Adipocyte (in vitro differentiated cells): Measurements from ENCODE around the gene OAS3.
"Not testable (repeated sequence)": the region's sequence is repeated elsewhere in the genome, so short reads cannot be mapped to it uniquely, and the experiment has no call there.

Source experiments
- DNase-seq: peaks from one replicate; pipeline ENCODE4 v3.0.0-alpha.2; 2015; ENCODE audit warnings: low read depth
- H3K27me3 ChIP-seq: replicated peaks from 2 replicates; pipeline ENCODE4 v1.7.0; 2013; ENCODE audit warnings: mild to moderate bottlenecking, low read length, moderate library complexity; ENCODE audit not compliant: control insufficient read depth, insufficient read depth
- H3K36me3 ChIP-seq: 2 replicates; pipeline ENCODE4 v1.7.0; 2013; ENCODE audit warnings: low read length, mild to moderate bottlenecking, moderate library complexity; ENCODE audit not compliant: control insufficient read depth, insufficient read depth, severe bottlenecking
- H3K4me1 ChIP-seq: 2 replicates; pipeline ENCODE4 v1.7.0; 2013; ENCODE audit warnings: mild to moderate bottlenecking, low read length, moderate library complexity; ENCODE audit not compliant: control insufficient read depth, insufficient read depth
- H3K4me3 ChIP-seq: 2 replicates; pipeline ENCODE4 v1.7.0; 2013; ENCODE audit warnings: mild to moderate bottlenecking, low read length, moderate library complexity
- H3K9ac ChIP-seq: 2 replicates; pipeline ENCODE4 v1.7.0; 2013; ENCODE audit warnings: mild to moderate bottlenecking, low read length, moderate library complexity
- H3K9me3 ChIP-seq: 2 replicates; pipeline ENCODE4 v1.7.0; 2013; ENCODE audit warnings: mild to moderate bottlenecking, low read length, moderate library complexity; ENCODE audit not compliant: control insufficient read depth

Gene OAS3

GRCh38 chr12:112942572-112942971 lies 4.3 kb downstream of the OAS3 start:
- Histone ChIP-seq H3K36me3 (no peaks in the 10 kb centered on the region), H3K4me3 (no peak overlapping the region), H3K27me3 (no peaks in the 10 kb centered on the region), H3K9me3 (no peaks in the 10 kb centered on the region), H3K4me1 (peaks cover 11% of the 10 kb centered on the region), H3K9ac (no peak overlapping the region)
- DNase-seq, result no peak

GRCh38 chr12:112944024-112944690 lies 5.9 kb downstream of the OAS3 start:
- H3K27me3 ChIP-seq, result no peaks in the 10 kb centered on the region
- H3K9ac ChIP-seq, result no peak overlapping the region
- no peaks in the 10 kb centered on the region for H3K36me3 ChIP-seq
- H3K4me3 ChIP-seq, result no peak overlapping the region
- H3K4me1 ChIP-seq, result peaks cover 5% of the 10 kb centered on the region
- peak; percentile 10 for DNase-seq
- H3K9me3 ChIP-seq, result no peaks in the 10 kb centered on the region

GRCh38 chr12:112945515-112945914 lies 7.2 kb downstream of the OAS3 start:
- no peak for DNase-seq

GRCh38 chr12:112946236-112947000 lies 8.1 kb downstream of the OAS3 start:
- H3K9me3 ChIP-seq, result no peaks in the 10 kb centered on the region

More at GRCh38 chr12:112945515-112945914, 7.2 kb downstream of the OAS3 start:
- H3K4me1 ChIP-seq, result no peaks in the 10 kb centered on the region
- no peaks in the 10 kb centered on the region for H3K9me3 ChIP-seq
- H3K27me3 ChIP-seq, result no peaks in the 10 kb centered on the region
- H3K9ac ChIP-seq, result no peak overlapping the region
- no peak overlapping the region for H3K4me3 ChIP-seq
- no peaks in the 10 kb centered on the region for H3K36me3 ChIP-seq

GRCh38 chr12:112947314-112947713 lies 9.0 kb downstream of the OAS3 start:
- Histone ChIP-seq H3K27me3 (no peaks in the 10 kb centered on the region), H3K4me1 (no peaks in the 10 kb centered on the region), H3K36me3 (no peaks in the 10 kb centered on the region), H3K9ac (no peak overlapping the region), H3K4me3 (no peak overlapping the region), H3K9me3 (no peaks in the 10 kb centered on the region)
- DNase-seq, result no peak

More at GRCh38 chr12:112946236-112947000, 8.1 kb downstream of the OAS3 start:
- no peaks in the 10 kb centered on the region for H3K27me3 ChIP-seq
- H3K4me3 ChIP-seq, result no peak overlapping the region
- no peak overlapping the region for H3K9ac ChIP-seq
- H3K36me3 ChIP-seq, result no peaks in the 10 kb centered on the region
- DNase-seq, result no peak
- no peaks in the 10 kb centered on the region for H3K4me1 ChIP-seq

GRCh38 chr12:112947761-112948160 lies 9.5 kb downstream of the OAS3 start:
- Histone ChIP-seq H3K4me1 (no peaks in the 10 kb centered on the region), H3K36me3 (no peaks in the 10 kb centered on the region), H3K9ac (no peak overlapping the region), H3K27me3 (no peaks in the 10 kb centered on the region), H3K9me3 (no peaks in the 10 kb centered on the region), H3K4me3 (no peak overlapping the region)
- no peak for DNase-seq

- H3K9ac ChIP-seq, result no peak overlapping the region
- no peak overlapping the region for H3K4me3 ChIP-seq
- DNase-seq, result no peak
- H3K9me3 ChIP-seq, result no peaks in the 10 kb centered on the region
- no peaks in the 10 kb centered on the region for H3K36me3 ChIP-seq
- no peaks in the 10 kb centered on the region for H3K27me3 ChIP-seq
- H3K4me1 ChIP-seq, result no peaks in the 10 kb centered on the region
These were observed 10.5 kb downstream of the OAS3 start for GRCh38 chr12:112948806-112949205.

GRCh38 chr12:112950701-112951100 lies 12.4 kb downstream of the OAS3 start:
- Histone ChIP-seq H3K4me3 (no peak overlapping the region), H3K36me3 (no peaks in the 10 kb centered on the region), H3K4me1 (no peaks in the 10 kb centered on the region), H3K9ac (no peak overlapping the region), H3K27me3 (no peaks in the 10 kb centered on the region), H3K9me3 (no peaks in the 10 kb centered on the region)
- DNase-seq, result no peak

GRCh38 chr12:112957125-112957524 lies 18.9 kb downstream of the OAS3 start:
- not testable (repeated sequence) for H3K4me1 ChIP-seq, H3K4me3 ChIP-seq, H3K9ac ChIP-seq, DNase-seq, H3K27me3 ChIP-seq, H3K36me3 ChIP-seq, H3K9me3 ChIP-seq

- no peak overlapping the region for H3K9ac ChIP-seq
- H3K9me3 ChIP-seq, result no peaks in the 10 kb centered on the region
- peaks cover 6% of the 10 kb centered on the region for H3K36me3 ChIP-seq
- H3K4me1 ChIP-seq, result peaks cover 4% of the 10 kb centered on the region
- no peaks in the 10 kb centered on the region for H3K27me3 ChIP-seq
- no peak for DNase-seq
- no peak overlapping the region for H3K4me3 ChIP-seq
These were observed 22.8 kb downstream of the OAS3 start for GRCh38 chr12:112961074-112961473.

GRCh38 chr12:112961536-112961935 lies 23.3 kb downstream of the OAS3 start:
- Histone ChIP-seq H3K9me3 (no peaks in the 10 kb centered on the region), H3K9ac (no peak overlapping the region), H3K27me3 (no peaks in the 10 kb centered on the region), H3K4me3 (no peak overlapping the region), H3K4me1 (peaks cover 4% of the 10 kb centered on the region), H3K36me3 (peaks cover 6% of the 10 kb centered on the region)
- DNase-seq, result no peak
